Calu3 (cell line): ENCODE data around the gene CHL1. TPM values are rescaled to one million over a fixed set of nuclear protein-coding genes. Genes with fewer than 3 reads are reported as not detected.

Experiments used
- BruUV-seq: library from RNA; stranded (reverse); fragments of 400-500 nt; replicated peaks from 2 replicates; lab custom pipeline; 2021; lab: Mats Ljungman, UMichigan
- CTCF ChIA-PET: fragments of 300-600 bp; sonication (Branson Sonifier 250); formaldehyde crosslinking; loops from one replicate; lab custom pipeline; 2022; ENCODE audit warnings: antibody characterized with exemption; lab: Charles Lee
- DNase-seq: peaks from one replicate; pipeline ENCODE4 v3.0.0; 2022
- H3K27ac Mint-ChIP-seq: one replicate; pipeline ENCODE4 v1.8.0; 2022; ENCODE audit warnings: mixed read lengths; ENCODE audit not compliant: unreplicated experiment
- H3K27me3 Mint-ChIP-seq: one replicate; pipeline ENCODE4 v1.8.0; 2022; ENCODE audit warnings: mixed read lengths; ENCODE audit not compliant: unreplicated experiment
- H3K36me3 Mint-ChIP-seq: one replicate; pipeline ENCODE4 v1.8.0; 2022; ENCODE audit warnings: mild to moderate bottlenecking, moderate library complexity, mixed read lengths; ENCODE audit not compliant: insufficient read depth, unreplicated experiment
- H3K4me1 Mint-ChIP-seq: one replicate; pipeline ENCODE4 v1.8.0; 2022; ENCODE audit warnings: mild to moderate bottlenecking, low read depth, mixed read lengths; ENCODE audit not compliant: unreplicated experiment
- H3K4me3 Mint-ChIP-seq: one replicate; pipeline ENCODE4 v1.8.0; 2022; ENCODE audit warnings: mild to moderate bottlenecking, low read depth, moderate library complexity, mixed read lengths; ENCODE audit not compliant: unreplicated experiment
- H3K9me3 Mint-ChIP-seq: one replicate; pipeline ENCODE4 v1.8.0; 2022; ENCODE audit warnings: low read depth, mixed read lengths; ENCODE audit not compliant: unreplicated experiment
- CTCF ChIP-seq: fragments of 200-600 bp; IDR thresholded peaks from one replicate; pipeline ENCODE4 v1.8.0; 2022; ENCODE audit warnings: antibody characterized with exemption; ENCODE audit not compliant: unreplicated experiment
- intact Hi-C: fragments of 100-400 bp; cut with micrococcal nuclease; formaldehyde crosslinking; loops from one replicate; pipeline ENCODE4 v1.10.0; 2022; ENCODE audit not compliant: unreplicated experiment
- total RNA-seq: library from RNA; stranded (reverse); gene quantifications from 2 replicates; pipeline ENCODE4 v1.2.3, GENCODE V29; 2022

The CHL1 gene
- total RNA-seq, 1 experiment from 2014 or later, result 0.73 TPM

DNA sequence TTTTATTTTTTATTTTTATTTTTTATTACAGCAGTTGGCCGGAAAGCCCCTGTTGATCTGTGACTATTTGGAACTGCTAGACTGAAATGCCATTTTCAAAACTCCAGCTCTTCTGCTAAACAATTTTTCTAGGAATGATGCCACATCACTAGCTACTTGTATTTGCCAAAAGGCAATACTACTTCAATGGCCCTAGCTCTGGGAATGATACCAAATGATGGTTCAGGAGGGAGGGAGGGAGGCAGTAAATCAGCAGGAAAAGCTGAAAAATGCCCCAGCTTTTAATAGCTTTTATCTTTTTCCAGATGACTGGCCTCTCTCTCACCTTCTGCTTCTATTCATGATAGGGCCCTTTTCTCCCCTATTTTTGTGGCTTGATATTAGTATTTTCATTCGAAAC, 2.6 kb upstream of the CHL1 start:
- peaks cover 27% of the 10 kb centered on the region for H3K27me3 Mint-ChIP-seq
- H3K36me3 Mint-ChIP-seq, result peaks cover 12% of the 10 kb centered on the region
- no peak overlapping the region for H3K4me3 Mint-ChIP-seq
- no TSS peak for BruUV-seq
- peaks cover 7% of the 10 kb centered on the region for H3K4me1 Mint-ChIP-seq
- no peaks in the 10 kb centered on the region for H3K9me3 Mint-ChIP-seq
- no peak overlapping the region for H3K27ac Mint-ChIP-seq
- DNase-seq, result no peak
- no peak for TF ChIP-seq CTCF
- CTCF ChIA-PET, result no interaction called here
- intact Hi-C loops, result no loop called here

DNA sequence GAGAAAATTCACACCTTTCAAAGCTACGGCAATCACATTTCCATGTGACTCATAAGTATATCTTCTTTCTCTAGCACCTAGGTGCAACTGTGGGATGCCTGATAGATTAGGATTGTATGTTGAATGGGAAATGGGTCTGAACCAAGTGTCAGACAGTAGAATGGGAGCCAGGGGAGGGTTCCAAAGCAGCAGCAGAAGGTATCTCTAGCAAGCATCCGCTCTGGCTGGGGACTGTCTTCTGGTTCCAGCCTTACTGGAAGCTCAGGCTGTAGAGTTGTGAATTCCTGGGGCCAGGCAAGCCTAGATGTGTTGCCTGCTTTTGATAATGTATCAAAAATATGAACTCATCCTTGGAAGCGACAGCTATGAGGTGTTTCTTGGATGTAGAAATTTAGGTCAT, 2.1 kb upstream of the CHL1 start:
- peaks cover 12% of the 10 kb centered on the region for H3K36me3 Mint-ChIP-seq

DNA sequence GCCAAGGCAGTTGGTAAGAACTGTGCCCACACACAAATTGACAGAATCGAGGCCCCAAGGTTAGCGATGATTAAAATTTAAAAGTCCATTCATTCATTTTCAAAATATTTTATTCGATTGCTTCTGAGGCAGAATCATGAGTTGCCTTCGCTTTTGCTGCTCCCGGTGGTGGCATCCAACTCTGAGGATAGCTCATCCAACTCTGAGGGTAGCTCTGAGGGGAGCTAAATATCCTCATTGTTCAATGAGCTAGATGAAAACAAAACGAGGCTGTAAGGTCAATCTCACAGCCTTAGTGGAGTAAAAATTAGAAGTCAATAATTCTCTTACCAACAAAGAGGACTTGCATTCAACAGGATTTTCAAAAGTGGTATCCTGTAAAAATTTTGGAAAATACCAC, 897 bp upstream of the CHL1 start:
- Mint-ChIP-seq H3K27ac (no peak overlapping the region), H3K27me3 (peaks cover 27% of the 10 kb centered on the region), H3K9me3 (no peaks in the 10 kb centered on the region)

More for the DNA sequence above, 2.1 kb upstream of the CHL1 start:
- intact Hi-C loops, result no loop called here
- peaks cover 27% of the 10 kb centered on the region for H3K27me3 Mint-ChIP-seq
- peaks cover 7% of the 10 kb centered on the region for H3K4me1 Mint-ChIP-seq
- H3K9me3 Mint-ChIP-seq, result no peaks in the 10 kb centered on the region
- no peak for TF ChIP-seq CTCF
- H3K4me3 Mint-ChIP-seq, result no peak overlapping the region
- BruUV-seq, result no TSS peak
- H3K27ac Mint-ChIP-seq, result no peak overlapping the region
- CTCF ChIA-PET, result no interaction called here
- no peak for DNase-seq

GRCh38 chr3:197149-197827, 725 bp downstream of the CHL1 start:
- no peak overlapping the region for H3K27ac Mint-ChIP-seq
- H3K27me3 Mint-ChIP-seq, result peaks cover 27% of the 10 kb centered on the region
- intact Hi-C loops, result no loop called here
- DNase-seq, result peak; percentile 30
- no TSS peak for BruUV-seq
- H3K4me1 Mint-ChIP-seq, result peaks cover 7% of the 10 kb centered on the region
- peak overlapping the region; percentile 68 for H3K4me3 Mint-ChIP-seq
- no peaks in the 10 kb centered on the region for H3K9me3 Mint-ChIP-seq
- TF ChIP-seq CTCF, result no peak
- peaks cover 12% of the 10 kb centered on the region for H3K36me3 Mint-ChIP-seq
- CTCF ChIA-PET, result interaction anchor here (1.1 kb wide), 1 partner anchor 157 kb away, joined by 4 read pairs; no protein-coding TSS in a partner anchor

More for the DNA sequence above, 897 bp upstream of the CHL1 start:
- Mint-ChIP-seq H3K4me1 (peaks cover 7% of the 10 kb centered on the region), H3K4me3 (no peak overlapping the region), H3K36me3 (peaks cover 12% of the 10 kb centered on the region)
- intact Hi-C loops, result loop anchor here (1.0 kb wide), 1 partner anchor 159 kb away; no protein-coding TSS in a partner anchor
- DNase-seq, result no peak
- CTCF ChIA-PET, result no interaction called here
- TF ChIP-seq CTCF, result no peak
- BruUV-seq, result no TSS peak
